GM12865 (cell line): Measurements from ENCODE around the gene RIPOR3.

Source experiments
- DNase-seq: peaks from one replicate; pipeline ENCODE4 v3.0.0; 2010; ENCODE audit warnings: low read depth
- H3K4me3 ChIP-seq: 2 replicates; pipeline ENCODE4 v1.5.1; 2011; ENCODE audit warnings: mild to moderate bottlenecking, low read depth, low read length, control low read depth
- CTCF ChIP-seq: IDR thresholded peaks from 2 replicates; pipeline ENCODE4 v1.5.1; 2011; ENCODE audit warnings: low read length, control low read depth, low read depth, inconsistent platforms; ENCODE audit not compliant: insufficient read depth; ENCODE audit errors: missing control alignments

Gene RIPOR3

GRCh38 chr20:50691573-50692551 lies 520 bp upstream of the RIPOR3 start:
- DNase-seq = no peak

GRCh38 chr20:50689864-50690649 lies 1.3 kb downstream of the RIPOR3 start:
- no peak for TF ChIP-seq CTCF
- no peak overlapping the region for H3K4me3 ChIP-seq
- DNase-seq = no peak

More at GRCh38 chr20:50691573-50692551, 520 bp upstream of the RIPOR3 start:
- TF ChIP-seq CTCF = no peak
- no peak overlapping the region for H3K4me3 ChIP-seq

GRCh38 chr20:50688256-50688975 lies 2.9 kb downstream of the RIPOR3 start:
- TF ChIP-seq CTCF = no peak
- no peak for DNase-seq
- H3K4me3 ChIP-seq = no peak overlapping the region

- TF ChIP-seq CTCF = no peak
- no peak overlapping the region for H3K4me3 ChIP-seq
- no peak for DNase-seq
Observed at GRCh38 chr20:50686821-50687220, 4.5 kb downstream of the RIPOR3 start.

GRCh38 chr20:50683570-50683969 lies 7.8 kb downstream of the RIPOR3 start:
- no peak for TF ChIP-seq CTCF
- no peak overlapping the region for H3K4me3 ChIP-seq
- DNase-seq = no peak

- no peak for TF ChIP-seq CTCF
- no peak for DNase-seq
- H3K4me3 ChIP-seq = no peak overlapping the region
Observed at GRCh38 chr20:50682947-50683530, 8.3 kb downstream of the RIPOR3 start.
